H9 (cell line): ENCODE results near the gene CXCL3. TPM values are rescaled to one million over a fixed set of nuclear protein-coding genes. Genes with fewer than 3 reads are reported as not detected.

ENCODE experiments used
- DNase-seq: peaks from one replicate; pipeline ENCODE4 v3.0.0-alpha.2; 2017
- H2AFZ ChIP-seq: one replicate; pipeline ENCODE4 v1.6.1; 2013; ENCODE audit warnings: mild to moderate bottlenecking, low read length, control low read depth, moderate library complexity
- H2AK5ac ChIP-seq: 2 replicates; pipeline ENCODE4 v1.6.1; 2013; ENCODE audit warnings: low read length, control low read depth, mixed read lengths; ENCODE audit not compliant: insufficient read length
- H2BK120ac ChIP-seq: one replicate; pipeline ENCODE4 v1.6.1; 2013; ENCODE audit warnings: low read depth, mild to moderate bottlenecking, low read length, control low read depth, inconsistent platforms; ENCODE audit not compliant: poor library complexity, severe bottlenecking
- H2BK12ac ChIP-seq: 2 replicates; pipeline ENCODE4 v1.6.1; 2013; ENCODE audit warnings: low read length, control low read depth, mixed read lengths, low read depth; ENCODE audit not compliant: insufficient read length
- H2BK15ac ChIP-seq: 2 replicates; pipeline ENCODE4 v1.6.1; 2013; ENCODE audit warnings: low read depth, low read length, control low read depth
- H2BK20ac ChIP-seq: one replicate; pipeline ENCODE4 v1.6.1; 2013; ENCODE audit warnings: low read depth, mild to moderate bottlenecking, low read length, control low read depth, inconsistent platforms; ENCODE audit not compliant: poor library complexity, severe bottlenecking
- H2BK5ac ChIP-seq: 2 replicates; pipeline ENCODE4 v1.6.1; 2013; ENCODE audit warnings: low read length, control low read depth, mixed read lengths; ENCODE audit not compliant: insufficient read length
- H3K14ac ChIP-seq: 2 replicates; pipeline ENCODE4 v1.6.1; 2013; ENCODE audit warnings: low read length, control low read depth; ENCODE audit not compliant: insufficient read depth
- H3K18ac ChIP-seq: 2 replicates; pipeline ENCODE4 v1.6.1; 2013; ENCODE audit warnings: low read depth, mild to moderate bottlenecking, mixed read lengths, low read length, control low read depth; ENCODE audit not compliant: insufficient read length
- H3K23ac ChIP-seq: 2 replicates; pipeline ENCODE4 v1.6.1; 2013; ENCODE audit warnings: low read length, control low read depth, mixed read lengths, low read depth; ENCODE audit not compliant: insufficient read length
- H3K23me2 ChIP-seq: 2 replicates; pipeline ENCODE4 v1.6.1; 2013; ENCODE audit warnings: low read depth, mild to moderate bottlenecking, mixed read lengths, low read length, control low read depth; ENCODE audit not compliant: insufficient read length, poor library complexity, severe bottlenecking
- H3K27ac ChIP-seq: 2 replicates; pipeline ENCODE4 v1.5.1; 2013; ENCODE audit warnings: low read length, control low read depth, mixed read lengths, low read depth; ENCODE audit not compliant: insufficient read length
- H3K27me3 ChIP-seq: 2 replicates; pipeline ENCODE4 v1.6.1; 2013; ENCODE audit warnings: low read length, control low read depth, inconsistent platforms; ENCODE audit not compliant: insufficient read depth
- H3K4ac ChIP-seq: 2 replicates; pipeline ENCODE4 v1.6.1; 2013; ENCODE audit warnings: low read depth, mild to moderate bottlenecking, control low read depth, inconsistent platforms, low read length, moderate library complexity
- H3K4me1 ChIP-seq: 2 replicates; pipeline ENCODE4 v1.6.1; 2013; ENCODE audit warnings: low read length, control low read depth, inconsistent platforms; ENCODE audit not compliant: insufficient read depth
- H3K4me2 ChIP-seq: 2 replicates; pipeline ENCODE4 v1.6.1; 2013; ENCODE audit warnings: low read length, control low read depth, mixed read lengths; ENCODE audit not compliant: insufficient read length, insufficient read depth
- H3K56ac ChIP-seq: 2 replicates; pipeline ENCODE4 v1.6.1; 2013; ENCODE audit warnings: low read depth, mild to moderate bottlenecking, mixed read lengths, low read length, control low read depth; ENCODE audit not compliant: insufficient read length
- H3K79me1 ChIP-seq: 2 replicates; pipeline ENCODE4 v1.6.1; 2013; ENCODE audit warnings: low read depth, mild to moderate bottlenecking, moderate library complexity, low read length, control low read depth, inconsistent platforms; ENCODE audit not compliant: insufficient read depth, poor library complexity, severe bottlenecking
- H3K79me2 ChIP-seq: 2 replicates; pipeline ENCODE4 v1.6.1; 2013; ENCODE audit warnings: low read length, control low read depth, inconsistent platforms; ENCODE audit not compliant: insufficient read depth
- H3K9ac ChIP-seq: 2 replicates; pipeline ENCODE4 v1.6.1; 2013; ENCODE audit warnings: low read length, control low read depth, mixed read lengths; ENCODE audit not compliant: insufficient read length; ENCODE audit errors: extremely low read depth
- H3K9me3 ChIP-seq: one replicate; pipeline ENCODE4 v1.6.1; 2013; ENCODE audit warnings: low read depth, low read length, inconsistent platforms; ENCODE audit not compliant: control insufficient read depth
- H3T11ph ChIP-seq: one replicate; pipeline ENCODE4 v1.6.1; 2013; ENCODE audit warnings: mild to moderate bottlenecking, low read length, control low read depth, inconsistent platforms
- H4K20me1 ChIP-seq: one replicate; pipeline ENCODE4 v1.6.1; 2013; ENCODE audit not compliant: control insufficient read depth, insufficient read length, insufficient read depth
- H4K5ac ChIP-seq: 2 replicates; pipeline ENCODE4 v1.6.1; 2013; ENCODE audit warnings: low read depth, mild to moderate bottlenecking, mixed read lengths, low read length, control low read depth; ENCODE audit not compliant: insufficient read length
- H4K8ac ChIP-seq: replicated peaks from 2 replicates; pipeline ENCODE4 v1.6.1; 2013; ENCODE audit warnings: low read length, control low read depth, mixed read lengths, low read depth; ENCODE audit not compliant: insufficient read length
- H4K91ac ChIP-seq: 2 replicates; pipeline ENCODE4 v1.6.1; 2013; ENCODE audit warnings: low read depth, mild to moderate bottlenecking, moderate library complexity, mixed read lengths, low read length, control low read depth; ENCODE audit not compliant: insufficient read length
- H3K27ac Mint-ChIP-seq, 3 experiments: 2 replicates in 2 of 3; 3 replicates in 1 of 3; pipeline ENCODE4 v1.8.0; 2020 to 2021; ENCODE audit warnings: mixed read lengths in 3 of 3, mild to moderate bottlenecking in 1 of 3, moderate library complexity in 1 of 3
- H3K27me3 Mint-ChIP-seq: 2 replicates; pipeline ENCODE4 v1.8.0; 2021; ENCODE audit warnings: low read depth, mild to moderate bottlenecking, moderate library complexity, mixed read lengths
- H3K36me3 Mint-ChIP-seq, 3 experiments: 2 replicates in 2 of 3; 3 replicates in 1 of 3; pipeline ENCODE4 v1.8.0; 2020 to 2021; ENCODE audit warnings: low read depth in 3 of 3, mixed read lengths in 3 of 3; ENCODE audit not compliant: insufficient read depth in 1 of 3
- H3K4me1 Mint-ChIP-seq, 2 experiments: 2 replicates each; pipeline ENCODE4 v1.8.0; 2020; ENCODE audit warnings: mixed read lengths in 2 of 2
- H3K4me3 Mint-ChIP-seq, 2 experiments: 2 replicates in 1 of 2; 3 replicates in 1 of 2; pipeline ENCODE4 v1.8.0; 2020 to 2021; ENCODE audit warnings: mild to moderate bottlenecking in 2 of 2, mixed read lengths in 2 of 2, moderate library complexity in 1 of 2
- H3K9me3 Mint-ChIP-seq, 2 experiments: 2 replicates in 1 of 2; 3 replicates in 1 of 2; pipeline ENCODE4 v1.8.0; 2020; ENCODE audit warnings: mild to moderate bottlenecking in 2 of 2, mixed read lengths in 2 of 2, moderate library complexity in 1 of 2
- CTCF ChIP-seq: fragments of 200-600 bp; sonication (generic); conservative IDR thresholded peaks from 3 replicates; pipeline ENCODE4 v1.8.0; 2021; ENCODE audit warnings: antibody characterized with exemption, mild to moderate bottlenecking
- WGBS: extraction: QIAGEN DNeasy Blood & Tissue Kit; methylation state at CpG from one replicate; pipeline ENCODE4 v1.1.7; 2013; ENCODE audit warnings: missing lambda C conversion rate, low lambda C conversion rate, mixed read lengths; ENCODE audit not compliant: insufficient read length; ENCODE audit errors: extremely low coverage; 5-methylcytosine and 5-hydroxymethylcytosine counted together
- total RNA-seq: library from RNA; stranded (reverse); gene quantifications from 2 replicates; pipeline ENCODE4 v1.2.1, GENCODE V29; 2021

CXCL3 gene
- total RNA-seq, 1 experiment from 2014 or later, result 3.7 TPM

GRCh38 chr4:73990988-73991741, 47.3 kb downstream of the CXCL3 start:
- H3K23ac ChIP-seq, result no peak overlapping the region
- peaks cover 3 to 26% (median 17%) of the 10 kb centered on the region in 3 experiments; a peak in 6 of 7 replicates for H3K36me3 Mint-ChIP-seq
- no peak overlapping the region for H4K8ac ChIP-seq
- no peak overlapping the region for H2BK15ac ChIP-seq
- no peak for DNase-seq
- H3K18ac ChIP-seq, result no peak overlapping the region
- H3K23me2 ChIP-seq, result no peaks in the 10 kb centered on the region
- no peak overlapping the region for H3K9ac ChIP-seq
- H3K79me2 ChIP-seq, result no peaks in the 10 kb centered on the region
- peaks cover 0 to 7% of the 10 kb centered on the region in 2 experiments; a peak in 2 of 5 replicates for H3K9me3 Mint-ChIP-seq
- H2AK5ac ChIP-seq, result no peak overlapping the region
- H3K27me3 ChIP-seq, result no peaks in the 10 kb centered on the region
- no peak overlapping the region for H2BK5ac ChIP-seq
- WGBS, result no CpG with 5 or more reads among the region's 9 CpGs
- no peak overlapping the region for H3K4ac ChIP-seq
- no peak overlapping the region for H3K4me2 ChIP-seq
- H4K20me1 ChIP-seq, result no peaks in the 10 kb centered on the region
- TF ChIP-seq CTCF, result no peak
- H3K27ac ChIP-seq, result no peak overlapping the region
- H2AFZ ChIP-seq, result no peak overlapping the region
- no peak overlapping the region for H4K5ac ChIP-seq
- H3K27me3 Mint-ChIP-seq, result no peaks in the 10 kb centered on the region
- no peaks in the 10 kb centered on the region for H3K79me1 ChIP-seq
- H2BK12ac ChIP-seq, result no peak overlapping the region
- H3K4me1 Mint-ChIP-seq, result peaks cover 13 to 31% of the 10 kb centered on the region in 2 experiments
- no peak overlapping the region for H2BK120ac ChIP-seq
- no peak overlapping the region for H3T11ph ChIP-seq
- H3K14ac ChIP-seq, result no peak overlapping the region
- H2BK20ac ChIP-seq, result no peak overlapping the region
- no peak overlapping the region for H3K56ac ChIP-seq
- H3K9me3 ChIP-seq, result no peaks in the 10 kb centered on the region
- H3K4me1 ChIP-seq, result no peaks in the 10 kb centered on the region
- no peak overlapping the region for H4K91ac ChIP-seq
- H3K4me3 Mint-ChIP-seq, result no peak overlapping the region
- no peak overlapping the region for H3K27ac Mint-ChIP-seq
